HepG2 (cell line): ENCODE results near the gene GGA3. TPM values are rescaled to one million over a fixed set of nuclear protein-coding genes. Genes with fewer than 3 reads are reported as not detected.
A peak's percentile ranks its signal among the peaks of the same experiment; 100 is the strongest.

Experiments
- GFI1 ChIP-seq: sonication (generic); formaldehyde crosslinking; IDR thresholded peaks from 2 replicates; pipeline ENCODE4 v1.5.0; 2020; ENCODE audit warnings: missing genetic modification reagents, mild to moderate bottlenecking, borderline replicate concordance
- HNF1A ChIP-seq, 2 experiments: sonication (generic) in 1 of 2; formaldehyde crosslinking in 1 of 2; IDR thresholded peaks; 2 replicates each; pipeline versions ENCODE4 v1.4.0 to v1.6.1; 2016 to 2020; ENCODE audit warnings: borderline replicate concordance in 1 of 2, low read depth in 1 of 2, mild to moderate bottlenecking in 1 of 2, missing genetic modification reagents in 1 of 2
- NFKB2 ChIP-seq: sonication (generic); formaldehyde crosslinking; IDR thresholded peaks from 2 replicates; pipeline ENCODE4 v1.4.0; 2020; ENCODE audit warnings: missing genetic modification reagents, borderline replicate concordance
- RBFOX2 ChIP-seq: fragments of 200-400 bp; formaldehyde crosslinking; IDR thresholded peaks from 2 replicates; pipeline ENCODE4 v1.6.1; 2017; ENCODE audit warnings: low read depth, mild to moderate bottlenecking, low read length
- SATB2 ChIP-seq: sonication (generic); formaldehyde crosslinking; IDR thresholded peaks from 2 replicates; pipeline ENCODE4 v1.5.0; 2020; ENCODE audit warnings: missing genetic modification reagents
- SKIL ChIP-seq: sonication (generic); formaldehyde crosslinking; IDR thresholded peaks from 2 replicates; pipeline ENCODE4 v1.8.0; 2022; ENCODE audit warnings: missing genetic modification reagents, mild to moderate bottlenecking, moderate library complexity, borderline replicate concordance
- SMAD3 ChIP-seq: sonication (generic); formaldehyde crosslinking; IDR thresholded peaks from 2 replicates; pipeline ENCODE4 v1.4.0; 2020; ENCODE audit warnings: missing genetic modification reagents
- SRSF1 ChIP-seq: fragments of 200-400 bp; formaldehyde crosslinking; optimal IDR thresholded peaks from 2 replicates; pipeline ENCODE3; 2017; ENCODE audit warnings: mild to moderate bottlenecking, low read depth, low read length, moderate library complexity
- TFAP4 ChIP-seq: sonication (generic); IDR thresholded peaks from 2 replicates; pipeline ENCODE4 v1.6.1; 2016; ENCODE audit warnings: low read depth, borderline replicate concordance
- ZEB1 ChIP-seq: IDR thresholded peaks from 2 replicates; pipeline ENCODE4 v1.6.1; 2012; ENCODE audit warnings: mild to moderate bottlenecking, low read depth, inconsistent platforms; ENCODE audit not compliant: insufficient replicate concordance
- ZFP36 ChIP-seq: fragments of 150-350 bp; IDR thresholded peaks from 2 replicates; pipeline ENCODE4 v1.6.1; 2018; ENCODE audit warnings: borderline replicate concordance, low read length, low read depth; ENCODE audit not compliant: partially characterized antibody
- ZFP62 ChIP-seq: sonication (generic); formaldehyde crosslinking; IDR thresholded peaks from 2 replicates; pipeline ENCODE4 v1.4.0; 2020; ENCODE audit warnings: missing genetic modification reagents
- ZNF12 ChIP-seq: sonication (generic); formaldehyde crosslinking; IDR thresholded peaks from 2 replicates; pipeline ENCODE4 v1.5.0; 2020; ENCODE audit warnings: missing genetic modification reagents
- ZNF17 ChIP-seq: sonication (generic); formaldehyde crosslinking; IDR thresholded peaks from 2 replicates; pipeline ENCODE4 v1.5.0; 2020; ENCODE audit warnings: mild to moderate bottlenecking, missing genetic modification reagents
- ZNF430 ChIP-seq: sonication (generic); formaldehyde crosslinking; IDR thresholded peaks from 2 replicates; pipeline ENCODE4 v1.9.0; 2021; ENCODE audit warnings: mild to moderate bottlenecking, missing genetic modification reagents
- ZNF770 ChIP-seq: sonication (generic); formaldehyde crosslinking; IDR thresholded peaks from 2 replicates; pipeline ENCODE4 v1.5.0; 2020; ENCODE audit warnings: mild to moderate bottlenecking, missing genetic modification reagents
- ZNF790 ChIP-seq: sonication (generic); formaldehyde crosslinking; IDR thresholded peaks from 2 replicates; pipeline ENCODE4 v1.8.0; 2022; ENCODE audit warnings: missing genetic modification reagents, mild to moderate bottlenecking, borderline replicate concordance
- polyA plus RNA-seq, 8 experiments: library from polyadenylated mRNA; depleted of rRNA in 3 of 8; stranded (reverse) in 7 of 8; unstranded in 1 of 8; fragments of >200 nt; fragmentation: Illumina TruSeq in 4 of 8; extraction: Trizol in 4 of 8; gene quantifications; 2 replicates each; pipeline versions ENCODE4 v1.2.1 to v1.2.3, GENCODE V29; 2011 to 2016; ENCODE audit warnings: low read depth in 4 of 8, missing spikeins in 1 of 8, mixed read lengths in 1 of 8; ENCODE audit not compliant: insufficient read depth in 1 of 8
- total RNA-seq, 5 experiments: library from RNA; depleted of rRNA; stranded (reverse); fragments of >200 nt; fragmentation: Illumina TruSeq; extraction: Trizol; gene quantifications; 2 replicates each; pipeline ENCODE4 v1.2.3, GENCODE V29; 2016; ENCODE audit warnings: low read depth in 1 of 5

The GGA3 gene
- total and polyA plus RNA-seq, 2 of the 13 experiments (the other 11 are each of a cell fraction or from before 2014, with no cell fraction given), result 28.4 to 43.7 TPM

- TF ChIP-seq HNF1A (IDR thresholded peaks at IDR 0.05; ENCODE audit: low read depth) (no peak), HNF1A (CRISPR knock-in tag; IDR thresholded peaks at IDR 0.05; ENCODE audit: borderline replicate concordance) (peak; percentile 46; the same call in 1 of the 2 replicates), SATB2 (CRISPR knock-in tag) (no peak), ZNF770 (no peak), ZNF790 (no peak), NFKB2 (peak; percentile 40; the same call in 1 of the 2 replicates), SRSF1 (peak; percentile 53), ZNF17 (CRISPR knock-in tag) (no peak), ZEB1 (peak; percentile 50), GFI1 (CRISPR knock-in tag) (no peak), SMAD3 (CRISPR knock-in tag) (no peak), SKIL (CRISPR knock-in tag) (no peak; the same call in 1 of the 2 replicates), RBFOX2 (peak; percentile 47; the same call in 1 of the 2 replicates), ZFP62 (no peak), ZFP36 (no peak), TFAP4 (peak; percentile 61; the same call in 1 of the 2 replicates), ZNF430 (CRISPR knock-in tag) (no peak), ZNF12 (CRISPR knock-in tag) (no peak)
Measured at GRCh38 chr17:75267411-75268232, 6.2 kb upstream of the GGA3 start (continued).
